8988T (cell line): ENCODE data around the gene PTMA.
A peak's percentile ranks its signal among the peaks of the same experiment; 100 is the strongest.
"Not testable (repeated sequence)": the region's sequence is repeated elsewhere in the genome, so short reads cannot be mapped to it uniquely, and the experiment has no call there.

Experiments
- DNase-seq: peaks from one replicate; pipeline ENCODE4 v3.0.0; 2011

The PTMA gene

GRCh38 chr2:231707927-231708772 is at the start of gene PTMA:
PTMA (plus strand) TSS chr2:231708525; CDS start chr2:231708707, 182 bp downstream.
- DNase-seq = peak; percentile 97

- not testable (repeated sequence) for DNase-seq
Observed at GRCh38 chr2:231660073-231660472, 48.3 kb upstream of the PTMA start.

- DNase-seq = no peak
Observed at GRCh38 chr2:231660860-231661259, 47.5 kb upstream of the PTMA start.

GRCh38 chr2:231661422-231662027 is 46.8 kb upstream of the PTMA start:
- DNase-seq = no peak

GRCh38 chr2:231662028-231662810 is 46.1 kb upstream of the PTMA start:
- peak; percentile 69 for DNase-seq

- DNase-seq = no peak
Observed at GRCh38 chr2:231662811-231663457, 45.4 kb upstream of the PTMA start.

GRCh38 chr2:231663458-231664212 is 44.7 kb upstream of the PTMA start:
- DNase-seq = no peak

DNA sequence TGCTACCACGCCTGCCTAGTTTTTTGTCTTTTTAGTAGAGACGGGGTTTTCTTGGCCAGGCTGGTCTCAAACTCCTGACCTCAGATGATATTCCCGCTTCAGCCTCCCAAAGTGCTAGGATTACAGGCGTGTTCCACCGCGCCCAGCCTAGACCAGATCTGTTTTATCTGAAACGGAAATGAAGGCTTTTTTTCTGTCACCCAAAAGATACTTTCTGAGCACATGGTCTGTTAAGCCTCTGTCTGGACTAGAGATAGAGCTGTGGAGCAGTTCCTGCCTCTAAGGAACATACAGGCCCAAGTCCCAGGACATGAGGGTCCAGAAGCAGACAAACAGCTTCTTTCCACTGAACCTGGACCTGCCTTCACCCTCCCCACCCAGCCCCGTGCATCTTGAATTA is 43.6 kb upstream of the PTMA start:
- no peak for DNase-seq

GRCh38 chr2:231665245-231666170 is 42.8 kb upstream of the PTMA start:
- no peak for DNase-seq

DNA sequence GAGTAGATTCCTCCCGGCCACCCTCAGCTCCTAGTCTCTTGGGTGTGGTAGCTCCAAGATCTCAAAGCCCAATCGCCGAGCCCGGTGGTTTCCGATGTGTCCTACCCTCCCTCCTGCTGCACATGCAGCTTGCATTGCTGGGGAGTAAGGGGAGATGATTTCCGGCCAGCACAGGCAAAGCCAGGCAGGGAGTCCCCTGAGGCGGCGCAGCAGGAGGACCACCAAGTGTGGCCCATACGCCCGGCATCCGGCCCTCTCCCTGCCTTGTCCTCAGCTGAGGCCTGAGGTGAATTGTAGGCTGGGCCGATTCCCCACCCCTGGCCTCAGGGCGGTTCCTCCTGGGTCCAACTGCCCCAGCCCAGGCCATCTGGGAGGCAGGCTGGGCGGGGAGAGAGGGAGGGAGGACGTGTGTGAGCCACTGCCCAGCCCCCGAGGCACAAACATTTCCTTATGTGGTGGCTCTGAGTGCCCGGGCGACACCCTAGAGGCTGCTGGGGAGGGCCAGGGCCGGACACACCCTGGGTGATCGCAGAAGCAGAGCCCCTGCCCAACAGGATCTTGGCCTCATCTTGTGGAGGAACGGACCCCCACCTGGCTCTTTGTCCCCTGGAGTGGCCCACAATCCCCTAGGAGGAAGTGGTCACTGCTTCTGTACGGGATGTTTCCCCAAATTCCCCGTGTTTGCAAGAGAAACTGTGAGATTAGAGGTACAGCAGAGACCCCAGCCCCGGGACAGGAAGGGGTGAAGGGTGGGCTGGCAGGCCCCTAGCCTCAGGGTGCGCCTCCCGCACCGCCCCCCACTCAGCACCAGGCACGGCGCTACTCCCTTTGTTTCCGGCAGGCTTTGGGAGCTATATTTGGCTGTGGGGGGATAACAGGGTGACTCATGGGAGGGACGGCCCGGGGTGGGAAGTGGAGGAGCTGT is 41.9 kb upstream of the PTMA start:
- DNase-seq = peak; percentile 85

- no peak for DNase-seq
Observed at GRCh38 chr2:231667096-231667427, 41.3 kb upstream of the PTMA start.

- no peak for DNase-seq
Observed at GRCh38 chr2:231667496-231667895, 40.8 kb upstream of the PTMA start.

GRCh38 chr2:231668981-231669380 is 39.3 kb upstream of the PTMA start:
- no peak for DNase-seq

DNA sequence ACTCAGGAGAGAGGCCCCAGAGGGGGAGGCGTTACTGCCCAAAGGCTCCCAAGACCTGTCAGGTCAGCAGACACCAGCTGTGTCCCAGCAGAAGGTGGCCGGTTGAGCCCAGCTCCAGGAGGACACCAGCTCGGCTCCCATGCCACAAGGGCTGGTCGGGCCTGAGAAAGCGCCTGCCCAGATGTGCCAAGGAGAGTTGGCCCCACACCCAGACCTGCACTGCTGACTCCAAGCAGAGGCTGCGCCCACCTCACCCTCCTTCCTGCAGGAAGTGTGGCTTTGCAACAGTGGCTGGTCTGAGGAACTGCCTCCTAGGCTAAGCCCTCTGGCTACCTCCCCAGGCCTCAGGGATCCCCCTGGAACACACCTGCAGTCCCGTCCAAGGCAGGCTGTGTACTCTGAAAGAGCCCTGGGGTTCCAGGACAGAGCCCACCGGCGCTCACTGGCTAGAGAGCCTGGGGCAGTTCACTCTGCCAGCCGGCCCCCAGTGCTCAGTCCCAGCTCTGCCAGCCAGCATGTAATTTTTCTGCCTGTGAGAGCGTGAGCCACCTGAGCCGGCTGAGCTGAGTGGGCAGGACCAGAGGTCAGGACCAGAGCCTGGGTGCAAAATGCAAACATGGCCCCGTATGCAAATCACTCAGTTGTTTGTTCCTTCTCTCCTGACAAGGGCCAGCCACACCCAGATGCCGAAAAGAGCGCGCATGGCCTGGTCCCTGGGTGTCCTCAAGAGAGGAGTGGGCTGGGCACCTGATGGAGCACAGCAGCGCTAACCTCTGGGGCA is 36.9 kb upstream of the PTMA start:
- no peak for DNase-seq

DNA sequence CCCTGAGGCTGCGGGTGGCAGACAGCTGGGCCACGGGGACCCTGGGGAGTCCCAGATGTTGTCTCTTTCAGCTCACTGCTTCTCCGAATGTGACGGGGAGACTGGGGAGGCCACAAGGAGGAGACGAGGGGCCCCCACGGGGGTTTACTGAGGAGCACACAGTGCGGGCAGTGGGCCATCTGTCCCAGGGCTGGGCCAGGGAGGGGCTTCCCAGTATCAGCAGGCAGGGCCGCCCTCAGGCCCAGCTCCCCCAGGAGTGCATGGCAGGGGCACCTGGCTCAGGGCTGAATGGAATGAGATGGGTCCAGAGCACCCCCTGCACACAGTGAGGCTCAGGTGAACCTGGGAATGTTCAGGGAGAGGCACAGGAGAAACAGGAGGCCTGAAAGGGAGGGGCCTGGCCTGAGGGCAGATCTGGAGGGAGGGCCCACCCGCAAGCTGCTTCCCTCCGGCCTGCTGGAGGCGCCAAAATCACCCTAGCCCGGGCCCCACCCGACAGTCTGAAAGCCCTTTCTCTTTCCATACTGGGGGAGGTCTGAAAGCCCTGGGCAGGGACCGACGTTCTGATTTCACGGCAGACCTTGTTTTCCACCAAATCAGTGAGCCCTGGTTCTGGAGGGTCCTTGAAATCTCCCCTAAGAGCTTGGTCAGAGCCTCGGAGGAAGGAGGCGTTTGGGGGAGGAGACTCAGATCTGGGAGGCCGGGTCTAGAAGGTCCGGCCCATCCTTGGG is 35.5 kb upstream of the PTMA start:
- peak; percentile 76 for DNase-seq

DNA sequence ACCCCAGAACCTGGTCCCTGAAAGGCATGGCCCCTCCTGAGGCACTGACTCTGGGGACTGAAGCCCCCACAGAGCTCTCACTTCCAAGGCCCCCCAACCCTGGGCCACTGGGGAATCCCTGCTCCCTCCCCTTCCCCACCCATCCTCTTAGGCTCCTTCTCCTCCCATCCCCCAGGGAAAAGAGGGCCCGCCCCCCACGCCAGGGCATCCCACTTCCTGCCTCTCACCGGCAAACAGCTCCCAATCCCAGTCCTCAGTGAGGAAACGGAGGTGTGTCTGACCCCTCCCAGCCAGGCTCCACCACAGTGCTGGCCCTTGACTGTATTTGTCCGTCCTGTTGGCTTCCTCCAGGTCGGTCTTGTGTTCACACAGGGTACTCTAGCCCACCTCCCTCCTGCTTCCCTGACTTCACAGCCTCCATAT is 35.0 kb upstream of the PTMA start:
- DNase-seq = peak; percentile 83

- DNase-seq = peak; percentile 50
Observed at GRCh38 chr2:231674587-231675338, 33.6 kb upstream of the PTMA start.

DNA sequence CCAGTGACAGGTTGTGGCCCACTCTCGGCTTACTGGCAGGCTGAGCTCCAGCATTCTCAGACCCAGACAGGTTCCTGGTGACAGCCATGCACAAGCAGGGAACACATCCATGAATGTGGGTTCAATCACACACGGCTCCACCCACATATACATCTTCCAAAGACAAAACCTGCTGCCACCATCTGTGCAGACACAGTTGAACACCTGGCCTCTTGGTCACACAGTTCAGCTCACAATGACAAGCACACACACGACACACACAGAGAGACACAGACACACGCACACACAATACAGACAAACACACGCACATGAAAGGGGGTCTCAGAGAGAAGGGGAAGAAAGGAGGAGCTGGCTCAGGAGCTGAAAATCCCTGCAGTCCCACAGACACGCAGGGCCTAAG is 32.1 kb upstream of the PTMA start:
- DNase-seq = no peak
